GM18505 (cell line): ENCODE results near the gene RARG.
"Not testable (repeated sequence)": the region's sequence is repeated elsewhere in the genome, so short reads cannot be mapped to it uniquely, and the experiment has no call there.

ENCODE experiments used
- ATAC-seq: cut with Tn5 transposase; IDR thresholded peaks from one replicate; pipeline ENCODE4 v1.9.1; 2021; ENCODE audit not compliant: unreplicated experiment
- POLR2A ChIP-seq: IDR thresholded peaks from 4 replicates; pipeline ENCODE4 v1.6.1; 2011; ENCODE audit warnings: borderline replicate concordance; ENCODE audit not compliant: insufficient read depth, insufficient read length; ENCODE audit errors: extremely low read depth

The RARG gene

DNA sequence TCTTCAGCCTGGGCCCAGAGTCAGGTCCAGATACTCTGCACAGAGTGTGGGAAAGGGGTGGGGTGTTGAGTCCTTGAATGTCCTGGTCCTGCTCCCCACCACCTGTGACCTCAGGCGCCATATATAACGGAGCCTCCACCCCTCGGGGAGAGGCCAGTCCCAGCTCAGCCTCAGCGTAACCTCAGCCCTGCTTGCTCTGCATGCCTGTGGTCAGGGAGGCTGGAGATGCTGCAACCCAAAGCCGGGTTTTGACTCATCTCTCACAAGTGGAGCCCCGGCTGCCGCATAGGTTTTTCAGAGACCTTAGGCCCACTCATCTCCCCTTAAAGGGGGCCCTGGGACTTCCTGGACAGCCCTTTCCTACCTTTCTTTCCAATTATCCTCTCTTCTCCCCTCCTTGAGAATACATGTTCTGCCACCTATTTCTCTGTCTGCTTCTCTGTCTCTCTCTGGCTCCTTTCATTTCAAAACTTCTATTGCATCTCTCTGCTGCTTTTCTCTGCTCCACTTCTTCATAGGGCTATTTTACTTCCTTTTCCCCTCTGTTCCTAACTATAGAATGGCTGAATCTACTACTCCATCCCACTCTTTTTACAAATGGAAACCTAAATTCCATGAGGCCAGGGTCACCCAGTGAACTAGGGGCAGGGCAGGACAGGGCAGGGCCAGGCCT is 26.1 kb downstream of the RARG start:
- peak; percentile 50 for ATAC-seq
- TF ChIP-seq POLR2A = peak; percentile 79

DNA sequence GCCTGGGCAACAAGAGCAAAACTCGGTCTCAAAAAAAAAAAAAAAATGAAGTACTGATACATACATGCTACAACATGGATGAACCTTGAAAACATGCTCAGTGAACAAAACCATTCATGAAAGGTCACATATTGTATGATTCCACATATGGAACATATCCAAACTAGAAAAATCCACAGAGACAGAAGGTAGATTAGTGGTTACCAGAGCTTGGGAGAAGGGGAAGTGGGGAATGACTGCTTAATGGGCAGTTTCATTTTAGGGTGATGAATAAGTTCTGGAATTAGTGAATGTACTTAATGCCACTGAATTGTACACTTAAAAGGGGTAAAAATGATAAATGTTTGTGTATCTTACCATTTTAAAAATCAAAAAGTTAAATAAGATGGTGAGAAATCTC is 27.7 kb downstream of the RARG start:
- ATAC-seq = no peak

DNA sequence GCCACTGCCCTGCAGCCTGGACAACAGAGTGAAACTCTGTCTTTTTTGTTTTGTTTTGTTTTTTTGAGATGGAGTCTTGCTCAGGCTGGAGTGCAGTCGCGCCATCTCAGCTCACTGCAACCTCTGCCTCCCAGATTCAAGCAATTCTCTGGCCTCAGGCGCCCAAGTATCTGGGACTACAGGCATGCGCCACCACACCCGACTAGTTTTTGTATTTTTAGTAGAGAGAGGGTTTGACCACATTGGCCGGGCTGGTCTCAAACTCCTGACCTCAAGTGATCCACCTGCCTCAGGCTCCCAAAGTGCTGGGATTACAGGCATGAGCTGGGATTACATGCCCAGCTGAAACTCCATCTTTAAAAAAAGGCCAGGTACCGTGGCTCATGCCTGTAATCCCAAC is 29.7 kb downstream of the RARG start:
- not testable (repeated sequence) for ATAC-seq

More for the DNA sequence above, 27.7 kb downstream of the RARG start:
- TF ChIP-seq POLR2A = no peak

DNA sequence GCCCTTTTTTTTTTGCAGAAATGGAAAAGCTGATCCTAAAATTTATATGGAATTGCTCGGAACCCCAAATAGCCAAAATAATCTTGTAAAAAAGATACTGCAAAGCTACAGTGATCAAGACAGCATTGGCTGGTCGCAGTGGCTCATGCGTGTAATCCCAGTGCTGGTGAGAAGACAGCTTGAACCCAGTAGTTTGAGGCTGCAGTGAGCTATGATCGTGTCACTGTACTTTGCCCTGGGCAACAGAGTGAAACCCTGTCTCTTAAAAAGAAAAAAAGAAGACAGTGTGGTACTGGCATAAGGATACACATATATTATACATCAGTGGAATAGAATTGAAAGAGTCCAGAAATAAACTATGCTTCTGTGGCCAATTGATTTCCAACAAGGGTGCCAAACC is 30.4 kb downstream of the RARG start:
- no peak for ATAC-seq
- no peak for TF ChIP-seq POLR2A

DNA sequence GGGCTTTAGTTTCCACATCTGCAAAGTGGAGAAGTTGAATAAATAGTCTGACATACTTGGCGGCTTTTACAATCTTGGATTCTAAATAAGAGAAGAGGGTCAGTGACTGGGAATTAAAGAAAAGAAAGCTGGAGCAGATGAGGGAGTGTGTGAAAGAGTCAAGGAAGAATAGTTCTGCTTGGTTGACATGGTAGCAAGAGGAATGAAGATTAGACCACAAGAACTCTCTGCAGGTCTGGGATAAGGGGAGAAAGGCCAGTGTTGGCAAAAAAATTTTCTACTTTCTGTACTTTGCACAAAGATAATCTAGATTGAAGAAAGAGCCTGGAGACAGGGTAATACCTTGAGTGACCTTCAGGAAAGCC is 30.9 kb downstream of the RARG start:
- no peak for TF ChIP-seq POLR2A
- ATAC-seq = no peak

DNA sequence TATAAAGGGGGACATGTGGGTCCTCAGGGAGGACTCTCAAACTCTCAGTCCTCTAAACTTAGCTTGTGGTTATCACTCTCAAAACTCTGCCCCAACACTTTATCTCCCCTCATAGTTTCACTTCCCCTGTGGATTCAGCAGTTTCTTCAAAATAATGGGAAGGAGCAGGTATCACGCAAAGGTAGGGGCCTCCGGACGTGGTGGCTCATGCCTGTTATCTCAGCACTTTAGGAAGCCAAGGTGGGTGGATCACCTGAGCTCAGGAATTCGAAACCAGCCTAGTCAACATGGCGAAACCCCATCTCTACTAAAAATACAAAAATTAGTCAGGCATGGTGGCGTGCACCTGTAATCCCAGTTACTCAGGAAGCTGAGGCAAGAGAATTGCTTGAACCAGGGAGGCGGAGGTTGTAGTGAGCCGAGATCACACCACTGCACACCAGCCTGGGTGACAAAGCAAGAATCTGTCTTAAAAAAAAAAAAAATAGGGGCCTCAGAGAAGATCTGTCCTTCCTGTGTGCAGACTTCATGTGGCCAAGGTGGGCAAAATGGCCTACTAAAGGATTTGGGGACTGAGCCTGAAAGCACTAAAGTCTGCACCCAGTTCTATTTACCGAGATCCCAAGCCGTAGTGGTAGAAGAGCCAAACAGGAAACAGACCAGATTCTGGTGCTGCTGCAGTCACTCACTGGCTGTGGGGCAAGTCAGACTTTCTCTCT is 31.4 kb downstream of the RARG start:
- TF ChIP-seq POLR2A = no peak
- peak; percentile 46 for ATAC-seq

DNA sequence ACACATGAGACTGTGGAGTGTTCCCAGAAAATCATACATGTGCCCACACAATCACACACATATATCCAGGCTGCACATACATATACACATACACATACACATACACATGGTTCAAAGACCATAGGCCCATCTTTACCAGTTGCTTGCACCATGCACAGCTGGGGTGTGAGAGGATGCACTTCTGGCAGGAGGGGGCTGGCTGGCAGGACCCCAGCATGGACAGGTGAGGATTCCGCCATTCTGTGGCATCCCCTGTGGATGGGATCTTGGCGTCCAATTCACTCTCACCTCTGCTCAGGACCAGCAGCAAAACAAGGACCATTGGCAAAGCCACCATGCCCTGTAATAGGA is 31.9 kb downstream of the RARG start:
- no peak for TF ChIP-seq POLR2A

DNA sequence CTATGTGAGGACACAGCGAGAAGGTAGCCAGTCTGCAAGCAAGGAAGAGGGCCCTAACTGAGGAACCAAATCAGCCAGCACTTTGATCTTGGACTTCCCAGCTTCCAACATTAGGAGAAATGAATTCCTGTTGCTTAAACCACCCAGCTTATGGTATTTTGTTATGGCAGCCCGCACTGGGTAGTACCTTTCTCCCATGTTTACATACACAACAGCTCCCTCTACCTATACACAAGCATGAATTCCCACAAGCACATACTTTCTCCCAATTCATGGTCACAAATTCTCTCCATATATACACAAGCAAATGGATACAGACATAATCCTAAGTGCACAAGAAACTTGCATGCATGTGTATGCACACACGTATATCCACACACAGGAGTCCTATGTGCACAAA is 32.3 kb downstream of the RARG start:
- TF ChIP-seq POLR2A = no peak
- ATAC-seq = no peak

More for the DNA sequence above, 31.9 kb downstream of the RARG start:
- ATAC-seq = peak; percentile 3

DNA sequence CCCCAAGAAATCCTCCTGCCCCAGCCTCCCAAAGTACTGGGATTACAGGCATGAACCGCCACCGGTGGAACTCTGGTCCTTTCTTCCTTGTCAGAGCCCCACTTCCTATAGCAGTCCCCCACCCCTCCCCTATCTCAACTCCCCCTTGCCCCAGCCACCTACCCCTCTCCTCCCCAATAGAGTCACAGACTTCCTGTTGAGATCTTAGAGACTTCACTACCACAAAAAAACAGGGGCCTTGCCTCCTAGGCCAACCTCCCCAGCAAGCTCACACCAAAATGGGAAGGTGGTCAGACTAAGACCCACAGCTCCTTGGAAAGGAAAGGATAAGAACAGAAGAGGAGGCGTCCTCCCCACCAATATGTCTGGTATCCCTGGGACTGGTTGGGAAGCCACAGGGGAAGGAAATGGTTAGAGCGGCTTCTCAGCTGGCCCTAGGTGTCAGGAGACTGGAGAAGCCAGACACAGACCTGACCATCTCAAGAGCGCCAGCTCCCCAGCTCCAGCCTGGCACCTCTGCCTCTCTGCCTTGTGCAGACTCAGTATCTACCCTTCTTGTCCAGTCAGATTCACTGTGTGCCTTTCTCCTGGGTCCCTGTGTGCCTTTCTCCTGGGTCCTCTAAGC is 33.4 kb downstream of the RARG start:
- ATAC-seq = no peak
- no peak for TF ChIP-seq POLR2A

DNA sequence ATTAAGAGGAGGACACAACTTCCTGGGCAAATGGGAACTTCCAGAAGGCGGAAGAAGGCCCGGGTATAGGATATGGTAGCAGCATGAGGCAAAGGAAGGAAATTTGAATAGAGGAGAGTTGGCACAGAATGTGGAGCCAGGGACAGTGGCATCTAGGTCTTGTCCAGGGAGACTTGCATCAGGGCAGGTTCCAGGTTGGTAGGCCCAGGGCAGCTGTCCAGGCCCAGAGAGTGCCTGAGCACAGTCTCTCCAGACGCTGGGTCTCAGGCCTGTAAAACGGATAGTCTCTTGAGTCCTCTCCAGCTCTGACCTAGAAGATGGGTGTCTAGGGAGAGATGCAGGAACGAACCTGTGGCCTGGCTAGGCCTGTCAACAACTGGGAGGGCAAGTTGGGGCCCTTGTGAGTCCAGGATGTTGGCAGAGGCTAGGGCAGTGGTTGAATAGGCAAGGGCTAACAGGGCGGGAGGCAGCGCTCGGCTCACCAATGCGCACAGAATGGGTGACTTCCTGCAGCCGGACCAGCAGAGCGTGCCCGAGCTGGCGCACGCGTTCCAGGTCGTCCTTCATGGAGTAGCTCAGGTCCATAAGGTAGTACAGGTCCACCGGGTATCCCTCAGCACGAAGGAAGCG is 34.9 kb downstream of the RARG start:
- no peak for ATAC-seq
- TF ChIP-seq POLR2A = peak; percentile 29

DNA sequence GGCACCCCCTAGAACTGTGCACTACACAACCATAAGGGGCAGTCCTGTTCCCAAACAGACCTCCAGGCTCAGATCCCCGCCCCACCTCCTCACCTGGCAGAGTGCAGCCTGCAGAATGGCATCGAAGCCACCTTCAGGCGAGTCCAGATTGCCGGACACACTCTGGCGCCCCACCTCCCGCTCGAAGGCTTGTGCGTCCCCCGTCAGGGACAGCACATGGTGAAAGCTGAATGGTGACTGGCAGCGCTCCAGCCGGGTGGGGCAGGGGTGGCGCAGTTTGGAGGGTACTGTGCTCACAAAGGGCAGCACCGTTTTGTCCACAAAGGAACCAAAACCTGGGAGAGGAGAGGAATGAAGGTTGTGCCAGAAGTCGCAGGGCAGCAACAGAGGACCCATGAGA is 35.5 kb downstream of the RARG start:
- no peak for ATAC-seq
- TF ChIP-seq POLR2A = no peak

DNA sequence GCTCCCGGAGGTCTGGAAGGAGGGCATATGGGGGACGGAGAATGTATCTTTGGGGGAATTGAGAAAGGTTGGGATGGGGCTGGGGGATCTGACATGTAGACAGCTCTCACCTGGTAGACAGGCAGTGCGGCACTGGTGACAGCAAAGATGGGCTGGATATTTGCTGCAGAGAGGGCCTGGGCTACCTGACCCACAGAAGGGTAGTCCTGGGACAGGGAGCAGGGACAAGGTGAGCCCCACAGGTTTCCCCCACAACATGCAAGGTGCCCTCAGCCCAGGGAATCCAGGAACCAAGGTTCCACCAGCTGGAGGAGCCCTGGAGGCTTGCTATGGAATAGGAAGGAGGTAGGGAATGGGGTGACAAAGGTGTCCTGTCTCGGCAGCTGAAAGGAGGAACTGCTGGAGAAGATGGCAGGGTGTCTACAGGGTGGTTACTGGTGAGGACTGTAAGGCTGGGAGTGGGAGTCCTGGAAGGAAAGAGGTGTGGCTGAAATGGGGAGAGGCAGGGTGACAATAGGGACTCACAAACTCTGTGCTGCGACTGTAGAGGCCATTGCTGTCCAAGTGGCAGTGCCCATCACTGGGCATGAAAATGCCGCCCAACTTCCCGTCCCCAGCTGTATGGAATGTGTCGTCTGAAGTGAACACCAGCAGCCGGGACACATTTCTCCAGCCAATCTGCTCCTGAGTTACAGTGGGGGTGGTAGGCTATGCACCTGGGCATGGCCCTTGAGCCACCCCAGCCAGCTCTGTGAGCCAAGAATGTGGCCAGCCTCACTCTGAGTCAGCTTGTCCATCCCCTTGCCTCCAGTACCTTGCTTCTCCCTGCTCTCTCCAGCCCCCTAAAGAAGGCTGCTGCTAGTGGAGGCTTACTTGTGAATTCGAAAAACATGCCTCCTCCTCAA is 36.2 kb downstream of the RARG start:
- TF ChIP-seq POLR2A = peak; percentile 38
- no peak for ATAC-seq

DNA sequence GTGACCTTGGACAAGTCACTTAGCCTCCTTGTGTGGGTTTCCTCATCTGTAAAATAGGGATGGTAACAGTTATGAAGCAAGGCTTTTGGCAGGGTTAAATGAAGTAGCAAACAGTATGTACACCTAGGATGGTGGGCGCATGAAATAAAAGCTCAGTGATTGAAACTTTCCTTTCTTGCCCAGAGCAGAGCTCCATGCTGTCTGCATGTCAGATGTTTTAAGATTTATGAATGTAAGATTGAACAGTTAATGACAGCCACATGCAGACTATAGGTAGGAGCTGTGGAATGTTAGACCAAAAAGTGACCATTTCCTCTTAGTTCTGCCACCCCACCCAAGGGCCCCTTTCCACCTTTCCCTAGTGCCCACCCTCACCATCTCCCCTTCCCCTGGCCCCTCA is 37.0 kb downstream of the RARG start:
- no peak for TF ChIP-seq POLR2A
- ATAC-seq = no peak
